MM.1S (cell line): ENCODE data around the gene BMP4.

Source experiments
- DNase-seq: peaks from one replicate; pipeline ENCODE4 v3.0.0-alpha.2; 2015
- H2AFZ ChIP-seq: fragments of 300-600 bp; sonication (generic); 2 replicates; pipeline ENCODE4 v1.6.0; 2016; ENCODE audit warnings: antibody characterized with exemption, low read length
- H3F3A ChIP-seq: fragments of 300-600 bp; sonication (generic); 2 replicates; pipeline ENCODE4 v1.6.1; 2016; ENCODE audit warnings: mild to moderate bottlenecking, antibody characterized with exemption, low read length, moderate library complexity, mixed read lengths; ENCODE audit not compliant: insufficient read depth
- H3K27ac ChIP-seq: fragments of 300-600 bp; sonication (generic); 2 replicates; pipeline ENCODE4 v1.5.1; 2016; ENCODE audit warnings: mild to moderate bottlenecking, low read length
- H3K27me3 ChIP-seq: fragments of 300-600 bp; sonication (generic); replicated peaks from 2 replicates; pipeline ENCODE4 v1.6.0; 2016; ENCODE audit warnings: low read length; ENCODE audit not compliant: insufficient read depth
- H3K36me3 ChIP-seq: fragments of 300-600 bp; sonication (generic); replicated peaks from 2 replicates; pipeline ENCODE4 v1.6.1; 2016; ENCODE audit warnings: mild to moderate bottlenecking, low read length, mixed read lengths; ENCODE audit not compliant: insufficient read depth
- H3K4me1 ChIP-seq: fragments of 300-600 bp; sonication (generic); 2 replicates; pipeline ENCODE4 v1.6.1; 2016; ENCODE audit warnings: low read length, mixed read lengths
- H3K4me2 ChIP-seq: fragments of 300-600 bp; sonication (generic); 2 replicates; pipeline ENCODE4 v1.6.0; 2016; ENCODE audit warnings: low read depth, low read length
- H3K4me3 ChIP-seq: fragments of 300-600 bp; sonication (generic); 2 replicates; pipeline ENCODE4 v1.5.1; 2016; ENCODE audit warnings: low read length, mixed read lengths
- H3K79me2 ChIP-seq: fragments of 300-600 bp; sonication (generic); 2 replicates; pipeline ENCODE4 v1.6.1; 2016; ENCODE audit warnings: mixed run types, low read length, mixed read lengths
- H3K9ac ChIP-seq: fragments of 300-600 bp; sonication (generic); 2 replicates; pipeline ENCODE4 v1.6.1; 2016; ENCODE audit warnings: low read length, mixed read lengths
- H3K9me2 ChIP-seq: fragments of 300-600 bp; sonication (generic); replicated peaks from 2 replicates; pipeline ENCODE4 v1.6.1; 2016; ENCODE audit warnings: mild to moderate bottlenecking, low read length, mixed read lengths; ENCODE audit not compliant: insufficient read depth
- H3K9me3 ChIP-seq: fragments of 300-600 bp; sonication (generic); replicated peaks from 2 replicates; pipeline ENCODE4 v1.6.1; 2016; ENCODE audit warnings: mild to moderate bottlenecking, low read length, mixed read lengths; ENCODE audit not compliant: insufficient read depth
- H4K20me1 ChIP-seq: fragments of 300-600 bp; sonication (generic); 2 replicates; pipeline ENCODE4 v1.6.1; 2016; ENCODE audit warnings: mild to moderate bottlenecking, low read length, moderate library complexity, mixed read lengths; ENCODE audit not compliant: insufficient read depth
- CTCF ChIP-seq: fragments of 300-600 bp; sonication (generic); IDR thresholded peaks from 2 replicates; pipeline ENCODE4 v1.5.1; 2016; ENCODE audit warnings: antibody characterized with exemption, low read length, mixed read lengths
- EZH2 ChIP-seq: fragments of 300-600 bp; sonication (generic); optimal IDR thresholded peaks from 2 replicates; pipeline ENCODE3; 2017; ENCODE audit warnings: low read depth, mild to moderate bottlenecking, antibody characterized with exemption, low read length, mixed read lengths
- EZH2phosphoT487 ChIP-seq: fragments of 300-600 bp; sonication (generic); IDR thresholded peaks from 2 replicates; pipeline ENCODE4 v1.6.1; 2018; ENCODE audit warnings: antibody characterized with exemption, low read length

BMP4 gene

GRCh38 chr14:53927171-53927570 is 29.5 kb downstream of the BMP4 start:
- no peaks in the 10 kb centered on the region for H3K9me2 ChIP-seq
- no peaks in the 10 kb centered on the region for H3F3A ChIP-seq
- H3K9me3 ChIP-seq: no peaks in the 10 kb centered on the region
- no peaks in the 10 kb centered on the region for H3K4me1 ChIP-seq
- no peak overlapping the region for H3K4me3 ChIP-seq
- no peak overlapping the region for H3K9ac ChIP-seq
- H3K27ac ChIP-seq: no peak overlapping the region
- no peaks in the 10 kb centered on the region for H3K36me3 ChIP-seq
- no peak for DNase-seq
- H3K4me2 ChIP-seq: no peak overlapping the region
- H4K20me1 ChIP-seq: no peaks in the 10 kb centered on the region
- H2AFZ ChIP-seq: no peak overlapping the region
- TF ChIP-seq CTCF: no peak
- no peak for TF ChIP-seq EZH2phosphoT487
- TF ChIP-seq EZH2: no peak
- no peaks in the 10 kb centered on the region for H3K79me2 ChIP-seq
- no peaks in the 10 kb centered on the region for H3K27me3 ChIP-seq

GRCh38 chr14:53925201-53925766 is 31.3 kb downstream of the BMP4 start:
- no peak for DNase-seq
- no peak for TF ChIP-seq CTCF
- TF ChIP-seq EZH2phosphoT487: no peak
- TF ChIP-seq EZH2: no peak
- Histone ChIP-seq H3F3A (no peaks in the 10 kb centered on the region), H3K36me3 (no peaks in the 10 kb centered on the region), H3K79me2 (no peaks in the 10 kb centered on the region), H3K9me2 (no peaks in the 10 kb centered on the region), H3K27me3 (no peaks in the 10 kb centered on the region), H3K9ac (no peak overlapping the region), H3K4me2 (no peak overlapping the region), H4K20me1 (no peaks in the 10 kb centered on the region), H3K4me3 (no peak overlapping the region), H2AFZ (no peak overlapping the region), H3K27ac (no peak overlapping the region), H3K4me1 (no peaks in the 10 kb centered on the region), H3K9me3 (no peaks in the 10 kb centered on the region)

- Histone ChIP-seq H4K20me1 (no peaks in the 10 kb centered on the region), H3K9ac (no peak overlapping the region), H3K4me1 (no peaks in the 10 kb centered on the region), H2AFZ (no peak overlapping the region), H3K9me2 (no peaks in the 10 kb centered on the region), H3F3A (no peaks in the 10 kb centered on the region), H3K4me2 (no peak overlapping the region), H3K27me3 (no peaks in the 10 kb centered on the region), H3K9me3 (no peaks in the 10 kb centered on the region), H3K79me2 (no peaks in the 10 kb centered on the region), H3K4me3 (no peak overlapping the region), H3K36me3 (no peaks in the 10 kb centered on the region), H3K27ac (no peak overlapping the region)
- no peak for DNase-seq
- TF ChIP-seq EZH2phosphoT487: no peak
- TF ChIP-seq EZH2: no peak
- TF ChIP-seq CTCF: no peak
Measured at GRCh38 chr14:53924753-53925152, 31.9 kb downstream of the BMP4 start.
